Measurements from ENCODE around the gene HS6ST1. TPM values are rescaled to one million over a fixed set of nuclear protein-coding genes. Genes with fewer than 3 reads are reported as not detected.

Gene HS6ST1
- total RNA-seq, 1 donor from 2014 or later = 33.1 TPM

DNA sequence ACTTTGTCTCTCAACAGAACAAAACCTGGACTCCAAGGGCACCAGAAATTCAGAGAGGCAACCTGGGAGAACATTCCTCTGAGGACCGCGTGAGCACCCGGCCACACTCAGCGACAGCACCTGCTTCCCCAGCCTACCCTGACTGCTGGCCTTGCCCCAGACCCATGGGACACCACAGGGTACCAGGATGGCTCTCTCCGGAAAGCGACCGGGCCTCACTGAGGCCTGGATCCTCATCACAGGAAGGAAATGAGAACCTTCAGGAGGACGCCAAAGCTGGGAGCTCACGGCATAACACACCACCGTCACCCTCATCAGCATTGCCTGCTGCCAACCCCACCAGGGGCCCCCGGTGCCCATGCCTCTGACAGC, 38.9 kb downstream of the HS6ST1 start:
- Mint-ChIP-seq H3K36me3 (ENCODE audit: low read depth) (peaks cover 12% of the 10 kb centered on the region), H3K9me3 (ENCODE audit: low read depth) (peaks cover 4% of the 10 kb centered on the region), H3K4me1 (ENCODE audit: low read depth) (peaks cover 6% of the 10 kb centered on the region), H3K27me3 (ENCODE audit: low read depth) (no peaks in the 10 kb centered on the region), H3K27ac (ENCODE audit: unreplicated experiment) (no peak overlapping the region), H3K4me3 (ENCODE audit: unreplicated experiment) (no peak overlapping the region)
- TF ChIP-seq, protein P1, sequence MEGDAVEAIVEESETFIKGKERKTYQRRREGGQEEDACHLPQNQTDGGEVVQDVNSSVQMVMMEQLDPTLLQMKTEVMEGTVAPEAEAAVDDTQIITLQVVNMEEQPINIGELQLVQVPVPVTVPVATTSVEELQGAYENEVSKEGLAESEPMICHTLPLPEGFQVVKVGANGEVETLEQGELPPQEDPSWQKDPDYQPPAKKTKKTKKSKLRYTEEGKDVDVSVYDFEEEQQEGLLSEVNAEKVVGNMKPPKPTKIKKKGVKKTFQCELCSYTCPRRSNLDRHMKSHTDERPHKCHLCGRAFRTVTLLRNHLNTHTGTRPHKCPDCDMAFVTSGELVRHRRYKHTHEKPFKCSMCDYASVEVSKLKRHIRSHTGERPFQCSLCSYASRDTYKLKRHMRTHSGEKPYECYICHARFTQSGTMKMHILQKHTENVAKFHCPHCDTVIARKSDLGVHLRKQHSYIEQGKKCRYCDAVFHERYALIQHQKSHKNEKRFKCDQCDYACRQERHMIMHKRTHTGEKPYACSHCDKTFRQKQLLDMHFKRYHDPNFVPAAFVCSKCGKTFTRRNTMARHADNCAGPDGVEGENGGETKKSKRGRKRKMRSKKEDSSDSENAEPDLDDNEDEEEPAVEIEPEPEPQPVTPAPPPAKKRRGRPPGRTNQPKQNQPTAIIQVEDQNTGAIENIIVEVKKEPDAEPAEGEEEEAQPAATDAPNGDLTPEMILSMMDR (IDR thresholded peaks at IDR 0.05) = no peak
- DNase-seq (ENCODE audit: low spot score) = no peak

DNA sequence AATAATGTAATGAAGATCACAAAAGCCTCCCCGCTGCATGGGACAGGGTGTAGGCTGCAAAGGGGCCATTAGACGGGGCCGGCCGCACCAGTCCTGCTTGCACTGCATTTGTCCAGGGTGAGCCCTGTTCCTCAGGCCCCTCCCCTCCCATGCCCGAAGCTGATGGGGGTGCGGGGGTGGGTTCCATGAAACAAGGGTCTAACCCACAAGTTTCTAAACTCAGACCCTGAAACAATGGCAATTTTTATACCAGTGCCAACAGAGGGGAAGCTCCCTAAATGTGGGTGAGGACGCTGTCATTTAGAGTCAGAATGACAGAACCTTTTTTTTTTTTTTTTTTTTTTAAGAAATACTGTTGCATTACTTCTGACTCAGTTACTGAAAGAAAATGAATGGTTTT, 39.7 kb downstream of the HS6ST1 start:
- H3K27me3 Mint-ChIP-seq (ENCODE audit: low read depth) = no peaks in the 10 kb centered on the region
- H3K27ac Mint-ChIP-seq (ENCODE audit: unreplicated experiment) = no peak overlapping the region
- TF ChIP-seq, protein P1 (IDR thresholded peaks at IDR 0.05) = no peak
- DNase-seq (ENCODE audit: low spot score) = peak; percentile 71
- peaks cover 6% of the 10 kb centered on the region for H3K4me1 Mint-ChIP-seq (ENCODE audit: low read depth)
- H3K9me3 Mint-ChIP-seq (ENCODE audit: low read depth) = peaks cover 9% of the 10 kb centered on the region
- H3K36me3 Mint-ChIP-seq (ENCODE audit: low read depth) = peaks cover 17% of the 10 kb centered on the region
- no peak overlapping the region for H3K4me3 Mint-ChIP-seq (ENCODE audit: unreplicated experiment)

DNA sequence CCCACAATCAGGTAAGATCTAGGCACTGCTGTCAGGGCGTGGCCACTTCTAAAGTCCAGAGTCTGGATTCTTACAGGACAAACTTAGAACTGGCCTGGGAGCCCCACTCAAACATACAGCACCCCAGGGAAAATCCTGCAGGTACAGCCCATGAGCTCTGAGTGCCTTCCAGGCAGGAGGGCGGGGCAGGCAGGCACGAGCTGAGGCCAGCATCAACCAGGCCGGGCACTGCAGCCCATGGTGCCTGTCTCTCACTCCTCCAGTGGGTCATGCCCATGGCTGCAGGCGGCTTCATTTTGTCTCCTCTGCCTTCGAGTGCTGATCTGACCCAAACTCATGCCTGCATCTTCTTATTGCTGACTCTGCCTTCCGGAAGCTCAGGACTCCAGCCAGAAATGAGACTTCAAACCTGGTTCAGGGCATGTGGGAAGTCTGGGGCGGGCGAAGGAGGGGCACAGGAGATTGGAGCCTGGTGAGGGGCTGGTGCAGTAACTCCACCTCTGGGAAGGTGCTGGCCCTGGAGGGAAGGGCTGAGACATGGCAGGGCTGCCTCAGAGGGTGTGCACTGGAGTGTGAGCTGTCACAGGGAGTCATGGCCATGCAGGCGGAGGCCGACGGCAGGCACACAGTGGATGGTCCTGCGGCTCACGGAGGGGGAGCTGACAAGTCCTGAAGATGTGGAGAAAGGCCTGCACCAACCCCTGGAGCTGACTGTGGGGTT, 40.5 kb downstream of the HS6ST1 start:
- Mint-ChIP-seq H3K4me3 (ENCODE audit: unreplicated experiment) (no peak overlapping the region), H3K4me1 (ENCODE audit: low read depth) (peaks cover 6% of the 10 kb centered on the region), H3K27ac (ENCODE audit: unreplicated experiment) (no peak overlapping the region), H3K36me3 (ENCODE audit: low read depth) (peaks cover 19% of the 10 kb centered on the region), H3K27me3 (ENCODE audit: low read depth) (no peaks in the 10 kb centered on the region), H3K9me3 (ENCODE audit: low read depth) (peaks cover 11% of the 10 kb centered on the region)
- TF ChIP-seq, protein P1 (IDR thresholded peaks at IDR 0.05) = no peak
- peak; percentile 82 for DNase-seq (ENCODE audit: low spot score)

- TF ChIP-seq, protein P1 (IDR thresholded peaks at IDR 0.05) = no peak
- Mint-ChIP-seq H3K4me3 (ENCODE audit: unreplicated experiment) (no peak overlapping the region), H3K27ac (ENCODE audit: unreplicated experiment) (no peak overlapping the region), H3K4me1 (ENCODE audit: low read depth) (peaks cover 4% of the 10 kb centered on the region), H3K27me3 (ENCODE audit: low read depth) (no peaks in the 10 kb centered on the region), H3K36me3 (ENCODE audit: low read depth) (peaks cover 19% of the 10 kb centered on the region), H3K9me3 (ENCODE audit: low read depth) (peaks cover 11% of the 10 kb centered on the region)
- peak; percentile 83 for DNase-seq (ENCODE audit: low spot score)
These were observed 41.6 kb downstream of the HS6ST1 start for GRCh38 chr2:128276878-128277675.

DNA sequence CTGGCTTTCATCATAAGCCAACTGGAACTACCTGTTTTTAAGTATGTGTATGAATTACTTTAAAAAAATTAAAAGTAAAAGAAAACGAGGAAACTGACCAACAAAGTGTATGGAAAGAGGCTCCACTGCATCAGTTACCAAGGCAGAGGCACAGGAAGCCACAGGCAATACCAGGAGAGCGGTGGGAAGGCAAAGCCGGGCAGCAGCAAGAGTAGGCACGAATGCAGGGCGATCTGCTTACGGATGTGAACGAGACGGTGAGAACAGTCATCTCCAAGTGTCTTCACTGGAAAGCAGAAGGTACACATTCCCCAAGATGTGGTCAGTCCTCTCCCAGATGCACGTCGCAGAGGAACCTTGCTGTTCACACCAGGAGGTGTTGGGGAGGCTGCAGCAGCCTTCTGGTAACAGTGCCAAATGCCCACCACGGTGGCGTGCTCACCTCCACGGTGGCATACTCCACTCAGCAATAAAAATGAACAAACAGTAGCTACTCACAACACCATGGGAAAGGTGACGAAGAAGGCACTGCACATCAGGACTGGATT, 43.1 kb downstream of the HS6ST1 start:
- Mint-ChIP-seq H3K4me3 (ENCODE audit: unreplicated experiment) (no peak overlapping the region), H3K27me3 (ENCODE audit: low read depth) (no peaks in the 10 kb centered on the region), H3K27ac (ENCODE audit: unreplicated experiment) (no peak overlapping the region), H3K4me1 (ENCODE audit: low read depth) (no peaks in the 10 kb centered on the region), H3K36me3 (ENCODE audit: low read depth) (peaks cover 16% of the 10 kb centered on the region), H3K9me3 (ENCODE audit: low read depth) (peaks cover 11% of the 10 kb centered on the region)
- peak; percentile 50 for DNase-seq (ENCODE audit: low spot score)
- TF ChIP-seq, protein P1 (IDR thresholded peaks at IDR 0.05) = no peak
